H1 (cell line): ENCODE data around the gene AGPS. TPM values are rescaled to one million over a fixed set of nuclear protein-coding genes. Genes with fewer than 3 reads are reported as not detected.

Source experiments
- BCL11A ChIP-seq, 2 experiments: IDR thresholded peaks; one replicate each; pipeline ENCODE4 v1.6.1; 2011; ENCODE audit warnings: low read depth in 2 of 2, low read length in 2 of 2, mild to moderate bottlenecking in 2 of 2
- CHD2 ChIP-seq: IDR thresholded peaks from 2 replicates; pipeline ENCODE4 v1.6.1; 2012; ENCODE audit warnings: low read length, improper control_type of control experiment
- CHD7 ChIP-seq: fragments of 300-600 bp; sonication (generic); IDR thresholded peaks from 2 replicates; pipeline ENCODE4 v1.7.1; 2012; ENCODE audit warnings: low read length, moderate library complexity, mild to moderate bottlenecking, inconsistent platforms; ENCODE audit not compliant: insufficient replicate concordance
- HDAC6 ChIP-seq: IDR thresholded peaks from one replicate; pipeline ENCODE4 v1.7.1; 2012; ENCODE audit warnings: low read depth, mild to moderate bottlenecking, inconsistent platforms, low read length, moderate library complexity
- MAFK ChIP-seq: IDR thresholded peaks from 2 replicates; pipeline ENCODE4 v1.6.1; 2012; ENCODE audit warnings: low read depth, mild to moderate bottlenecking, improper control_type of control experiment, low read length
- PHF8 ChIP-seq: fragments of 200-600 bp; sonication (generic); conservative IDR thresholded peaks from 2 replicates; pipeline ENCODE4 v1.7.1; 2012; ENCODE audit warnings: low read depth, mild to moderate bottlenecking, inconsistent platforms, low read length, moderate library complexity
- SIX5 ChIP-seq: IDR thresholded peaks from 2 replicates; pipeline ENCODE4 v1.6.1; 2011; ENCODE audit warnings: mild to moderate bottlenecking, low read depth, low read length
- SRF ChIP-seq: IDR thresholded peaks from 2 replicates; pipeline ENCODE4 v1.6.1; 2011; ENCODE audit warnings: mild to moderate bottlenecking, low read depth, low read length, moderate library complexity
- SUZ12 ChIP-seq: fragments of 200-600 bp; sonication (generic); IDR thresholded peaks from 2 replicates; pipeline ENCODE4 v1.6.1; 2012; ENCODE audit warnings: mild to moderate bottlenecking, inconsistent platforms, low read length, moderate library complexity, mixed read lengths
- YY1 ChIP-seq: IDR thresholded peaks from 2 replicates; pipeline ENCODE4 v1.6.1; 2011; ENCODE audit warnings: low read depth, mild to moderate bottlenecking, low read length
- polyA plus RNA-seq, 7 experiments: library from polyadenylated mRNA; depleted of rRNA in 3 of 7; stranded (reverse) in 5 of 7; unstranded in 2 of 7; fragments of >200 nt in 5 of 7; fragments of 200-250 nt in 2 of 7; gene quantifications; 1 replicate in 5 of 7; 2 replicates in 1 of 7; 4 replicates in 1 of 7; pipeline versions ENCODE4 v1.2.1 to v1.2.3, GENCODE V29; 2011 to 2013; ENCODE audit warnings: missing spikeins in 2 of 7, mixed read lengths in 2 of 7
- total RNA-seq: library from RNA; stranded (reverse); fragmentation: NEBNext Ultra II Directional; extraction: Animal tissue kit (Norgen Biotek cat#: 25700); gene quantifications from 2 replicates; pipeline ENCODE4 v1.2.1, GENCODE V29; 2021
- TF ChIP-seq, protein P1 (sequence below): IDR thresholded peaks from 2 replicates; pipeline ENCODE4 v1.6.1; 2012; ENCODE audit warnings: inconsistent platforms

AGPS gene
- total and polyA plus RNA-seq, 2 of the 8 experiments (the other 6 are each of a cell fraction or from before 2014, with no cell fraction given): 7.3 to 57.8 TPM

DNA sequence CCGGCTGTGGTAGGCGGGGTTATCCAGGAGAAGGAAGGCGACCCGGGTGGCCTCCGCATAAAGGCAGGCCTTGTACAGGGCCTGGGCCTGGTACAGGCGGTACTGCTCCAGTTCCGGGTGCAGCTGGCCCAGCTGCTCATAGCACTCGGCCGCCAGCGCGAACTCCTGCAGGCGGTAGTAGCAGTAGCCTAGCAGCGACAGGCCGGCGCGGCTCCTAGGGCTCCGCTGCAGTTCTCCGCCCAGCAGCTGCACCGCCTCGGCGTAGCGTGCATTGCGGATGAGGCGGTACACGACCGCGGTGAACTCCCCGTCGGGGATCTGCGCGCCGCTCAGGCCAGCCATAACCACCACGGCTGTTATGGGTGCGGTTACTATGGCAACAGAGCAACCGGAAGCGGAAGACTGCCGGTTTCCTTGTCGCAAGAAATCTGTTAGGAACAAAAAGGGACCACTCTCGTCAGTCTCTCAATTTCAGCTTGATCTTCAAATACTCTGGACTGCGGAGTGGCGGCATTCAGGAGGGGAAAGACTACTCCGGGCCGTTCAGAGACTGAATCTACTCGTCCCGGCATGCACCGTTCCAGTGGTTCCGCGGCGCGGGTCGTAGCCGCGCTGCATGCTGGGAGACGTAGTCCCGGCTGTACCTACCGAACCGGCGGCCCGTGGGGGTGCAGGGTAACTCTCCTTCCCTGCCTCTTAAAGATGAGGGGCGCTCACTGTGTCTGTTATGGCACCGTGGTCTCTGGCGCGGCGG lies 160.0 kb downstream of the AGPS start (continued):
- TF ChIP-seq CHD7: no peak
- peak; percentile 20; the same call in 1 of the 2 replicates for TF ChIP-seq PHF8
- no peak for TF ChIP-seq SUZ12
- TF ChIP-seq SIX5: peak; percentile 63
- TF ChIP-seq BCL11A (IDR thresholded peaks at IDR 0.05; ENCODE audit: low read depth in 2 of 2, low read length in 2 of 2): no peak
- no peak for TF ChIP-seq CHD2
- TF ChIP-seq MAFK: no peak
- peak; percentile 66 for TF ChIP-seq YY1
- no peak for TF ChIP-seq HDAC6
- no peak for TF ChIP-seq SRF
- TF ChIP-seq, protein P1, sequence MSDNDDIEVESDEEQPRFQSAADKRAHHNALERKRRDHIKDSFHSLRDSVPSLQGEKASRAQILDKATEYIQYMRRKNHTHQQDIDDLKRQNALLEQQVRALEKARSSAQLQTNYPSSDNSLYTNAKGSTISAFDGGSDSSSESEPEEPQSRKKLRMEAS: peak; percentile 10; the same call in 1 of the 2 replicates
